ENCODE data around the gene CIZ1. TPM values are rescaled to one million over a fixed set of nuclear protein-coding genes. Genes with fewer than 3 reads are reported as not detected.

Gene CIZ1
- total and polyA plus RNA-seq, 2 donors from 2014 or later = 48.1 to 89.9 TPM

- peak; percentile 100 for TF ChIP-seq CTCF (IDR thresholded peaks at IDR 0.05; ENCODE audit: borderline replicate concordance, extremely low read depth, insufficient read depth)
- intact Hi-C loops (cut with DNase I) = loop anchor here (10.0 kb wide), 1 partner anchor 173 kb away; no protein-coding TSS in a partner anchor
- Histone ChIP-seq H3K27ac (ENCODE audit: low read depth in 2 of 2, low read length in 2 of 2) (peak overlapping the region in 1 of 2 donors; percentile 9), H3K4me1 (ENCODE audit: control insufficient read depth in 2 of 3, insufficient read depth in 2 of 3, low read depth in 1 of 3, low read length in 3 of 3) (peaks cover 0 to 28% (median 15%) of the 10 kb centered on the region in 3 donors), H3K36me3 (ENCODE audit: control insufficient read depth in 2 of 3, insufficient read depth in 3 of 3, low read length in 3 of 3) (peaks cover 0 to 8% (median 7%) of the 10 kb centered on the region in 3 donors), H3K9ac (ENCODE audit: low read length in 3 of 3) (peak overlapping the region in 1 of 3 donors; percentile 19), H3K9me3 (ENCODE audit: control insufficient read depth in 2 of 3, insufficient read depth in 1 of 3, low read length in 3 of 3) (no peaks in the 10 kb centered on the region), H3K27me3 (ENCODE audit: control insufficient read depth, insufficient read depth, low read length) (no peaks in the 10 kb centered on the region), H3K4me3 (ENCODE audit: low read length in 3 of 3) (no peak overlapping the region)
- peak; percentile 92 to 97 (median 94) for DNase-seq
- FAIRE-seq = peak; percentile 80
These were observed 73.5 kb downstream of the CIZ1 start for GRCh38 chr9:128117613-128118471.

GRCh38 chr9:128116104-128117083 lies 75.0 kb downstream of the CIZ1 start:
- no peak for TF ChIP-seq CTCF (IDR thresholded peaks at IDR 0.05; ENCODE audit: borderline replicate concordance, extremely low read depth, insufficient read depth)
- intact Hi-C loops (cut with DNase I) = loop anchor here (10.0 kb wide), 1 partner anchor 172 kb away; no protein-coding TSS in a partner anchor
- FAIRE-seq (no peak), DNase-seq (peak in 2 of 5 donors; percentile 41 to 60)
- Histone ChIP-seq H3K27ac (ENCODE audit: low read depth in 2 of 2, low read length in 2 of 2) (peak overlapping the region; percentile 72 to 98), H3K36me3 (ENCODE audit: control insufficient read depth in 2 of 3, insufficient read depth in 3 of 3, low read length in 3 of 3) (peaks cover 0 to 4% (median 3%) of the 10 kb centered on the region in 3 donors), H3K9ac (ENCODE audit: low read length in 3 of 3) (peak overlapping the region in 1 of 3 donors; percentile 26), H3K9me3 (ENCODE audit: control insufficient read depth in 2 of 3, insufficient read depth in 1 of 3, low read length in 3 of 3) (no peaks in the 10 kb centered on the region), H3K4me3 (ENCODE audit: low read length in 3 of 3) (no peak overlapping the region), H3K27me3 (ENCODE audit: control insufficient read depth, insufficient read depth, low read length) (no peaks in the 10 kb centered on the region), H3K4me1 (ENCODE audit: control insufficient read depth in 2 of 3, insufficient read depth in 2 of 3, low read depth in 1 of 3, low read length in 3 of 3) (peaks cover 0 to 28% (median 15%) of the 10 kb centered on the region in 3 donors)

Other genes with a start within 250 kb of the CIZ1 start
- gene EEIG1, start 210.6 kb downstream of the CIZ1 start, total RNA-seq = 75.9 TPM
- gene EEIG1, start 210.6 kb downstream of the CIZ1 start, polyA plus RNA-seq (ENCODE audit: insufficient read depth, low read depth, low replicate concordance) = 34.3 TPM
- gene NAIF1, start 124.3 kb downstream of the CIZ1 start, total RNA-seq = 12.3 TPM
- gene NAIF1, start 124.3 kb downstream of the CIZ1 start, polyA plus RNA-seq (ENCODE audit: insufficient read depth, low read depth, low replicate concordance) = 9.7 TPM
- 24.9 TPM for gene SLC25A25, start 123.3 kb downstream of the CIZ1 start, total RNA-seq
- 20.4 TPM for gene SLC25A25, start 123.3 kb downstream of the CIZ1 start, polyA plus RNA-seq (ENCODE audit: insufficient read depth, low read depth, low replicate concordance)
- 64.1 TPM for gene PTGES2, start 63.8 kb downstream of the CIZ1 start, total RNA-seq
- gene PTGES2, start 63.8 kb downstream of the CIZ1 start, polyA plus RNA-seq (ENCODE audit: insufficient read depth, low read depth, low replicate concordance) = 117 TPM
- gene LCN2, start 42.1 kb downstream of the CIZ1 start, total RNA-seq = 198 TPM
- 8.2 TPM for gene LCN2, start 42.1 kb downstream of the CIZ1 start, polyA plus RNA-seq (ENCODE audit: insufficient read depth, low read depth, low replicate concordance)
- gene BBLN, start 31.3 kb downstream of the CIZ1 start, total RNA-seq = 55.6 TPM
- 192 TPM for gene BBLN, start 31.3 kb downstream of the CIZ1 start, polyA plus RNA-seq (ENCODE audit: insufficient read depth, low read depth, low replicate concordance)
- 22.6 TPM for gene DNM1, start 11.8 kb upstream of the CIZ1 start, total RNA-seq
- gene DNM1, start 11.8 kb upstream of the CIZ1 start, polyA plus RNA-seq (ENCODE audit: insufficient read depth, low read depth, low replicate concordance) = 7.3 TPM
- gene GOLGA2, start 84.4 kb upstream of the CIZ1 start, total RNA-seq = 79.7 TPM
- 42.9 TPM for gene GOLGA2, start 84.4 kb upstream of the CIZ1 start, polyA plus RNA-seq (ENCODE audit: insufficient read depth, low read depth, low replicate concordance)
- gene SWI5, start 84.7 kb upstream of the CIZ1 start, total RNA-seq = 20.3 TPM
- 67.8 TPM for gene SWI5, start 84.7 kb upstream of the CIZ1 start, polyA plus RNA-seq (ENCODE audit: insufficient read depth, low read depth, low replicate concordance)
- 22.4 TPM for gene TRUB2, start 130.9 kb upstream of the CIZ1 start, total RNA-seq
- 40.8 TPM for gene TRUB2, start 130.9 kb upstream of the CIZ1 start, polyA plus RNA-seq (ENCODE audit: insufficient read depth, low read depth, low replicate concordance)
- 59.7 TPM for gene COQ4, start 131.3 kb upstream of the CIZ1 start, total RNA-seq
- gene COQ4, start 131.3 kb upstream of the CIZ1 start, polyA plus RNA-seq (ENCODE audit: insufficient read depth, low read depth, low replicate concordance) = 111 TPM
- gene SLC27A4, start 149.0 kb upstream of the CIZ1 start, total RNA-seq = 29.3 TPM
- 58.7 TPM for gene SLC27A4, start 149.0 kb upstream of the CIZ1 start, polyA plus RNA-seq (ENCODE audit: insufficient read depth, low read depth, low replicate concordance)
- 55.2 TPM for gene URM1, start 179.8 kb upstream of the CIZ1 start, total RNA-seq
- 55.9 TPM for gene URM1, start 179.8 kb upstream of the CIZ1 start, polyA plus RNA-seq (ENCODE audit: insufficient read depth, low read depth, low replicate concordance)
- gene CERCAM, start 229.3 kb upstream of the CIZ1 start, total RNA-seq = 25.5 TPM
- gene CERCAM, start 229.3 kb upstream of the CIZ1 start, polyA plus RNA-seq (ENCODE audit: insufficient read depth, low read depth, low replicate concordance) = 19.7 TPM

All from kidney (tissue), 14 donors.